Activated naive CD4-positive, alpha-beta T cell treated with anti-CD3 and anti-CD28 coated beads for 36 hours (primary cell): Measurements from ENCODE around the gene ECE1. TPM values are rescaled to one million over a fixed set of nuclear protein-coding genes. Genes with fewer than 3 reads are reported as not detected.
A peak's percentile ranks its signal among the peaks of the same experiment; 100 is the strongest.

ENCODE experiments used
- CTCF ChIA-PET: fragments of 350-600 bp; sonication (Branson Sonifier 250); formaldehyde crosslinking; loops from one replicate; lab custom pipeline; 2021; ENCODE audit warnings: antibody characterized with exemption; lab: Charles Lee
- DNase-seq: peaks from one replicate; pipeline ENCODE4 v3.0.0-alpha.2; 2020
- H3K27ac Mint-ChIP-seq: one replicate; pipeline ENCODE4 v1.8.0; 2021; ENCODE audit warnings: mild to moderate bottlenecking, mixed read lengths
- H3K27me3 Mint-ChIP-seq: one replicate; pipeline ENCODE4 v1.8.0; 2021; ENCODE audit warnings: low read depth, mixed read lengths
- H3K36me3 Mint-ChIP-seq: one replicate; pipeline ENCODE4 v1.8.0; 2021; ENCODE audit warnings: low read depth, mixed read lengths
- H3K4me1 Mint-ChIP-seq: one replicate; pipeline ENCODE4 v1.8.0; 2021; ENCODE audit warnings: low read depth, mixed read lengths
- H3K4me3 Mint-ChIP-seq: one replicate; pipeline ENCODE4 v1.8.0; 2021; ENCODE audit warnings: mild to moderate bottlenecking, moderate library complexity, mixed read lengths
- H3K9me3 Mint-ChIP-seq: one replicate; pipeline ENCODE4 v1.8.0; 2021; ENCODE audit warnings: mixed read lengths
- intact Hi-C: fragments of 100-400 bp; cut with micrococcal nuclease; formaldehyde crosslinking; loops from one replicate; pipeline ENCODE4 v1.15.1; 2023
- total RNA-seq, 2 experiments: library from RNA; stranded (reverse); gene quantifications; one replicate each; pipeline ENCODE4 v1.2.3, GENCODE V29; 2021

Gene ECE1
- total RNA-seq, 2 experiments from 2014 or later: 160 to 166 TPM

DNA sequence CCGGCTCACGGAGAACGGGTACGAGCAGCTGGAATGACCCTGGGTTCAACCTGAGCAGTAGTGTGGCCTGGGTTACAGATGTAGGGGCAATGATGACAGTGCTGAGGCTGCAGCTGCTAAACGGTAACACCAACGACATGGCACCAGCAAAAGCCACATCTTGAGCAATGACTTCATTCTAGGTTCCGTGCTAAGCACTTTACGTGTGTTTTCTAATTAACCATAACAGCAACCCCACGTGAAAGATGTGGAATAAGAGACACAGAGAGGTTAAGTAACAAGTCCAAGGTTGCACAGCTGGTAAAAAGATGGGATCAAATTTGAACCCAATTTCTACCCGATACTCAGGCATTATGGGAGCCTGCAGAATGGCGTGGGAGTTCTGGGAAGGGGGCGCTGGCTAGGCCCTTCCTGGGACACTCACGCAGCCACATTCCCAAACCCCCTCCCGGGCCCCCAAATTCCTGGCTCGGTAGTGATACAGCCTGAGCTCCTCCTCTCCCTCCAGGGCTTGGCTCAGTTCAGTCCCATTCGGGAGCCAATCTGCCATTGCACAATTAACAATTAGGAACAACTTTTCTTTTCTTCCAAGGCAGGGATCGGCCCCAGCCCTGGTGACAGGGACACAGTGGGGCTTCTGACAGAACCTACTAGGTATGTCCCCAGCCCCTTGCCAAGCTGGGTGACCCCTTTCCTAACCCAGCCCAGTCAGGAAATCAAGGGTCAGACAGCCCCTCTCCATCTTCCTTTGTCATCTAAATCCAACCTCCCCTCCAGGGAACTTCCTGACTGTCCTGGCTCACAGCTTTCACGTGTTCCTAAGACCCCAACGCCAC lies 23.8 kb upstream of the ECE1 start:
- Mint-ChIP-seq H3K4me1 (peaks cover 55% of the 10 kb centered on the region), H3K4me3 (no peak overlapping the region), H3K27ac (no peak overlapping the region), H3K36me3 (peaks cover 33% of the 10 kb centered on the region), H3K27me3 (no peaks in the 10 kb centered on the region), H3K9me3 (no peaks in the 10 kb centered on the region)
- CTCF ChIA-PET: interaction anchor here (1.3 to 1.6 kb wide), 2 partner anchors 11 to 13 kb away, joined by 3 to 5 read pairs; no protein-coding TSS in a partner anchor
- intact Hi-C loops: no loop called here
- no peak for DNase-seq

DNA sequence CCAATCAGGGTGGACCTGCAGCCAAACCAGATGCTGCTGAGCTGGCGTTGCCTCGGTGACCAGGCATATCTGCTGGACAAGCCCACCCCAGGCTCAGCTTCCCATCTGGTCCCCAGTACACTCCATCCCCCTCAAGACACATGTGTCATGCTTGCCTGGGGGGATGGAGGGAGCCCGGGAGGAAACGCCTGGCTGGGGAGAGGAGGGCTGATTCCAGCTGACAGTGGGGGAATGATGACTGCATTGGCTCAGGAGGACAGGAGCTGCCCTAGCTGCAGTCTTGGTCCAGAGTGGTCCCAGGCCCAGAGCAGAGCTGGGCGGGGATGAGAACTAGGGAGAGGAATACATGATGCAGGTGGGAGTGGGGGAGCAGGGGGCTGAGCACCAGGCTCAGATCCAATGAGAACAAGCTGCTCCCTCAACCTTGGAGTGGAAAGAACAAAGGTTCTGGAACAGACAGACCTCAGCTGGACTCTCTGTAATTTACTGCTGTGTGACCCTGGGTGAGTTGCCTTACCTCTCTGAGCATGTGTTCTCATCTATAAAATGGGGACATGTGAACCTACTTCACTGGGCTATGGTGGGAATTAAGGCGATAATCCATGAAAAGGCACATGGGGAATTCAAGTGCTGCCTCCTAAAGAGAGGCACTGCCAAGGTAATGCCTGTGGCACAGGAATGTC lies 23.1 kb upstream of the ECE1 start:
- CTCF ChIA-PET: interaction anchor here (1.6 kb wide), 1 partner anchor 11 kb away, joined by 5 read pairs; no protein-coding TSS in a partner anchor
- no peak overlapping the region for H3K4me3 Mint-ChIP-seq
- no peaks in the 10 kb centered on the region for H3K9me3 Mint-ChIP-seq
- peaks cover 62% of the 10 kb centered on the region for H3K4me1 Mint-ChIP-seq
- intact Hi-C loops: no loop called here
- no peak for DNase-seq
- no peaks in the 10 kb centered on the region for H3K27me3 Mint-ChIP-seq
- peaks cover 32% of the 10 kb centered on the region for H3K36me3 Mint-ChIP-seq
- H3K27ac Mint-ChIP-seq: no peak overlapping the region

DNA sequence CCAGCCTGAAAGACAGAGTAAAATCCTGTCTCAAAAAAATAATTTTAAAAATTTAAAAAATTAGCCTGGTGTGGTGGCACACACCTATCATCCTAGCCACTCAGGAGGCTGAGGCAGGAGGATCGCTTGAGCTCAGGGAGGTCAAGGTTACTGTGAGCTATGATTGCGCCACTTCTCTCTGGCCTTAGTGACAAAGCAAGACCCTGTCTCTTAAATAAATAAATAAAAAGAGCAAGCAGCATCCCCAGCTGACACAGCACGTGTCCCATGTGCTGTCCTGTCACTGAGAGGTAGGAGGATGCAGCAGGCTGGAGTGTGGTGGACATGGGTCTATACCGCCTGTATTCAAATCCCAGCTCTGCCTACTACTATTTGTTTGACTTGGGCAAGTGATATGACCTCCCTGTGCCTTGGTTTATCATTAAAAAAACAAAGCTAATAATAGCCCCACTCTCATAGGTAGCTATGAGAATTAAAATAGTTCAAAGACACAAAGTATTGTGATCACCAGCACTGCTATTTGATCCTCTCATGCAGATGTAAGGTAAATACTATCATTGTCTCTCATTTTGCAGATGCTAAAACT lies 22.2 kb upstream of the ECE1 start:
- CTCF ChIA-PET: interaction anchor here (0.6 to 1.6 kb wide), 4 partner anchors 10 to 51 kb away, joined by 3 to 5 read pairs (median 3); no protein-coding TSS in a partner anchor
- intact Hi-C loops: no loop called here
- Mint-ChIP-seq H3K36me3 (peaks cover 25% of the 10 kb centered on the region), H3K27ac (no peak overlapping the region), H3K9me3 (no peaks in the 10 kb centered on the region), H3K4me1 (peaks cover 64% of the 10 kb centered on the region), H3K27me3 (no peaks in the 10 kb centered on the region), H3K4me3 (no peak overlapping the region)
- no peak for DNase-seq

DNA sequence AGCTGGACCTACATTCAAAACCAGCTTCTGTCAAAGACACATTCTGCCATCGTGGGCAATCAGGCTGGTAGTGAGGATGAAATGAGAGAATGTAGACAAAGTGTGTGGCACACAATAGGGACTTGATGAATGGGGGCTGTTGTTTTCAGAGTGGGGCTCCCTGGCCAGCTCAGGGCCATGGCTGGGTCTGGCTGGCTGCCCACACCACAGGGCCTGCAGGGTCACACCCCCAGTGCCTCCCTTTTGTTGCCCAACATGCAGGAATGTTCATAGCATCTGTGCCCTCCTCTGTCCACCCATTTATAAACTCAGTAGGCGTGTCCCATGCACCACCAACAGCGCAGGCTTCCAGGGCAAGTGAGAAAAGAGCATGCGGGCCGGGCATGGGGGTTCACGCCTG lies 20.8 kb upstream of the ECE1 start:
- CTCF ChIA-PET: no interaction called here
- peaks cover 63% of the 10 kb centered on the region for H3K4me1 Mint-ChIP-seq

DNA sequence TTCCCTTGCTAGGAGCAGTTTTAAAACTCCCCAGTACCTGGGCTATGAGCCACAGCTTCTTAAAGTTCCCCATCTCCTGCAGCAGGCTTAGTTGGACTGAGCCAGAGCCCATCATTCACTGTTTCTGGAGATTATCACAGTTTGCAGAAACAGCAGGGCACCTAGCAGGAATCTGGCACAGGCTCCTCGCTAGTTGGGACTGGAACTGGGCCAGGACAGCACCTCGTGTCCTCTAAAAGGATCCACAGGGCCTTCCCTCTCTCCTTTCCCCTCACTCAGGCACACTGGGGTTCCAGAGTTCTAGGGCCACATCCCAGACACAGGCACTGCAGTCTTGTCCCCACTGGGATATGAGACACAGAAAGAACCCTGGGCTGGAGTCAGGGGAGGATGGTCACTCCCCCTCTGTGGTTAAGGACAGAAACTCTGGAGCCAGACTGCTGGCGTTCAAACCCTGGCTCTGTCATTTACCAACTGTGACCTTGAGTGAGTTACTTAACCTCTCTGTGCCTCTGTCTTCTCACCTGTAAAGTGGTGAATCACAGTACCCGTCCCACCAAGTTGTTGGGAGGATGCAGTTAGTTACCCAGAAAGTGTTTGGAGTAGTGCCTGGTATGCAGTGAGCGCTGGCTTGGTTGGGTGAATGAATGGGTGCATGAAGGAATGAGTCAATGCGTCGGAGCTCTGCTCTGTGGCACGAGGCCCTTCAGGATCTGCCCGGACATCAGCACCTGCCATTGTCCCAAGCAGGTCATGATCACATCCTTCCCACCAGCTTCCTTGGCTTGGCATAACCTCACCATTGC lies 18.8 kb upstream of the ECE1 start:
- peak overlapping the region; percentile 57 for H3K27ac Mint-ChIP-seq
- CTCF ChIA-PET: no interaction called here
- intact Hi-C loops: no loop called here
- no peaks in the 10 kb centered on the region for H3K27me3 Mint-ChIP-seq
- no peak overlapping the region for H3K4me3 Mint-ChIP-seq
- H3K36me3 Mint-ChIP-seq: peaks cover 17% of the 10 kb centered on the region
- H3K9me3 Mint-ChIP-seq: no peaks in the 10 kb centered on the region
- peaks cover 69% of the 10 kb centered on the region for H3K4me1 Mint-ChIP-seq
- no peak for DNase-seq

More for the DNA sequence above, 20.8 kb upstream of the ECE1 start:
- Mint-ChIP-seq H3K4me3 (no peak overlapping the region), H3K9me3 (no peaks in the 10 kb centered on the region), H3K27ac (no peak overlapping the region), H3K27me3 (no peaks in the 10 kb centered on the region), H3K36me3 (peaks cover 16% of the 10 kb centered on the region)
- intact Hi-C loops: no loop called here
- no peak for DNase-seq

DNA sequence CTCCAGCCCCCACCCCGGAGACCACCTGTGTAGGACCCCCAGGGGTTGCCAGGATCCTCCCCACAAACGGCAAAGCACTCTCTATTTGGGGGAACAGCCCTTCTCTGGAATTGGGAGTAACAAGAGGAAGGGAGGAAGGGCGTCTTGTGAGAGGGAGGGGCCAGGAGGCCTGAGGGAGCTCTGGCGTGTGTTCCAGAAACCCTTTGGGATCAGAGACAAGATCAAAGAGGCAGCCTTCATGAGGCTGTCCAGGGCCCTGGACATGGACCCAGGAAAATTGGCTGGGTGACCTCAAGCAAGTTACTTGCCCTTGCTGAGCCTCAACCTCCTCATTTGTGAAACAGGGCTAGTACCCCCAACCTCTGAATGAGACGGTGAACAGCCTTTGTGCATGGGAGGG lies 18.1 kb upstream of the ECE1 start:
- no peak for DNase-seq
- H3K4me3 Mint-ChIP-seq: no peak overlapping the region
- H3K4me1 Mint-ChIP-seq: peaks cover 66% of the 10 kb centered on the region
- CTCF ChIA-PET: interaction anchor here (0.9 kb wide), 1 partner anchor 38 kb away, joined by 3 read pairs; no protein-coding TSS in a partner anchor
- H3K9me3 Mint-ChIP-seq: no peaks in the 10 kb centered on the region
- peaks cover 17% of the 10 kb centered on the region for H3K36me3 Mint-ChIP-seq
- no peak overlapping the region for H3K27ac Mint-ChIP-seq
- intact Hi-C loops: no loop called here
- H3K27me3 Mint-ChIP-seq: no peaks in the 10 kb centered on the region

DNA sequence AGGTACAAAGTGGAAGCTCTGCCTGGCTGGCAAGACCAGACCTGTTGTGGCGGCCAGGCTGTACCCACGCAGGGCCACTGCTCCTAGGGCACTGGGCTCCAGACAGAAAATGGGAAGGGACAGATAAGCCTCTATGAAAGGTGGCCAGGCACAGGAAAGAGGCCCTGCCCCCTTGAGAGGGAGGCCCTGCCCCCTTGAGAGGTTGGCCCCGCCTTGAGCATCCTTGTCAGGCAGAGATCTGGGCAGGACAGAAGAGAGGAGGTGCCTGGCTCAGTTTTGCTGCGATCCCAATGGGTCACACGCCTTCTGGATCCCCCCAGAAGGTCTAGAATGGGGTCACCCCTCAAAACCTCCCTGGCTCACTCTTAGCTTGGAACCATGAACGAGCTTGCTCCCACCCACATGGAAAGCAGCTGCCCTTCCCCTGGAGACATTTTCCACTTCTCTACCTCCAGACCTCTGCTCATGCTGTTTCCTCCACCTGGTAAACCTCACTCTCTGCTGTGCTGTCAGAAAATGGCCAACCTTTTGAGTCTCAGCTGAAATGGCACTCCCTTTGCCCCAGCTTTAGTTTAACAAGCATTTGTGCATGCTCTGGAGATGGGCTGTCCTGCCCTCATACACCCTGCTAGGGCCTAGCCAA lies 17.5 kb upstream of the ECE1 start:
- peaks cover 17% of the 10 kb centered on the region for H3K36me3 Mint-ChIP-seq
- no peak overlapping the region for H3K4me3 Mint-ChIP-seq
- no peaks in the 10 kb centered on the region for H3K9me3 Mint-ChIP-seq
- no peaks in the 10 kb centered on the region for H3K27me3 Mint-ChIP-seq
- H3K4me1 Mint-ChIP-seq: peaks cover 70% of the 10 kb centered on the region
- CTCF ChIA-PET: interaction anchor here (0.9 kb wide), 1 partner anchor 38 kb away, joined by 3 read pairs; no protein-coding TSS in a partner anchor
- intact Hi-C loops: no loop called here
- DNase-seq: no peak
- H3K27ac Mint-ChIP-seq: no peak overlapping the region

DNA sequence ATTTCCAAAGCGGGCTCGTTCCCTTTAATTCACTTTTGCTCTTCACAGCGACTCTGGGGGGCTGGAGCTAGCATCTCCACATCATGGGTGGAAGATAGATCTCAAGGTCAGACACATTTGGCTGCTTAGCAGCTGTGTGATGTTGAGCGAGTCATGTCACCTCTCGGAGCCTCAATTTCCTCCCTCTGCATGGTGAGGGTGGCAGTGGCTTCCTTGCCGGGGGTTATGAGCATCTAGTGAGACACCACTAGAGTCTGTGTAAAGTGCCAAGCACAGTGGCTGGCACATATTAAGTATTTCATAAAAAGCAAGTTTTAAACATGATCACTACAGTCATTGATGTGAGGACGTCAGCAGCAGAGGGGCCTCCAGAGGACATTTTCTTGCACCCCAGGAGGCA lies 16.9 kb upstream of the ECE1 start:
- H3K9me3 Mint-ChIP-seq: no peaks in the 10 kb centered on the region
- H3K4me3 Mint-ChIP-seq: no peak overlapping the region
- no peaks in the 10 kb centered on the region for H3K27me3 Mint-ChIP-seq
- no peak for DNase-seq
- peaks cover 76% of the 10 kb centered on the region for H3K4me1 Mint-ChIP-seq
- CTCF ChIA-PET: no interaction called here
- intact Hi-C loops: no loop called here
- peaks cover 17% of the 10 kb centered on the region for H3K36me3 Mint-ChIP-seq
- H3K27ac Mint-ChIP-seq: peak overlapping the region; percentile 63

DNA sequence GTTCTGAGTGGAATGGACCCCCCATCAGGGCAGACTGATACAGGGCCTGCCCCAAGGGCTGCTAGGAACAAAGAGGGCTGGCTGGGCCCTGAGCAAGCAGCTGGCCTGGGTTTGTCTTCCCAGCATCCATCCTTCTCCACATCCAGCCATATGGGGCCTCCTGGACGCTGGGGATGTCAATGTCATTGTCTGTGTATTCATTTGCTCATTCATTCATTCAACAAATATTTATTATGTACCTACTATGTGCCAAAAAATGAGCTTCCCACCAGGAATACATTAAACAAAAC lies 15.6 kb upstream of the ECE1 start:
- intact Hi-C loops: no loop called here
- Mint-ChIP-seq H3K4me3 (no peak overlapping the region), H3K4me1 (peaks cover 79% of the 10 kb centered on the region), H3K36me3 (peaks cover 18% of the 10 kb centered on the region), H3K27me3 (no peaks in the 10 kb centered on the region), H3K9me3 (no peaks in the 10 kb centered on the region), H3K27ac (no peak overlapping the region)
- CTCF ChIA-PET: interaction anchor here (0.7 to 1.0 kb wide), 2 partner anchors 18 to 28 kb away, joined by 3 read pairs; no protein-coding TSS in a partner anchor
- no peak for DNase-seq

DNA sequence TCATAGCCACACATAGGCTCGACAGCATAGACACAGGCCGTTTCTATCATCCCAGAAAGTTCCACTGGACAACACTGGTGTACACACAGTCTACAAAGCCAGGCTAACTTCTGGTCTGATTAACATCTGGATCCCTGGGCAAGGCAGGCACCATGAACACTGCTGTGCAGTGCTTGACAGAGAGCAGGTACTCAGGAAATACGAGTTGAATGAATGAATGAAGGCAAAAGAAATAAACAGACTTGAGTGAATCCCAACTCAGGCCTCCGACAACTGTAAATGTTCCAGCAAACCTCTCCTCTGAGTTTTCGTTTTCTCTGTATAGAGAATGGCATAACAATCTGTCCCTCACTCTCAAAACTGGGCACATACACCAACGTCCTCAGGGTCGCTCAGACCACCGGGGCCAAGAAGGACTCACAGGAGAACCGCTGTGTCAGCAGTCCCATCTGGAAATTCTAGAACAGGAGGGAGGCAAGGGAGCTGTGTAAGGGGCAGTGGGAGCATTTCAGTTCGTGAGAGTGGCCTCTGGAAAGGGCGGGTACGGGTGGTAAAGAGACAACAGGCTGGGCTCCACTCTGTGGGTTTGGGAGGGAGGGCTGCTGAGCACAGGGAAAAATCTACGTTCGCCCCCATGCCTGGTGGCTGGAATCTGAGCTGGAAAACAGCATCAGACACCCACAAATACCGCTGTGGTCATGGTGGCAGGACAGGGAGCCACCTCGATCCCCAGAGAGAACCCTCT lies 15.1 kb upstream of the ECE1 start:
- CTCF ChIA-PET: interaction anchor here (1.0 kb wide), 1 partner anchor 29 kb away, joined by 3 read pairs; no protein-coding TSS in a partner anchor
- Mint-ChIP-seq H3K4me3 (no peak overlapping the region), H3K9me3 (no peaks in the 10 kb centered on the region), H3K27me3 (no peaks in the 10 kb centered on the region), H3K27ac (no peak overlapping the region), H3K4me1 (peaks cover 78% of the 10 kb centered on the region), H3K36me3 (peaks cover 15% of the 10 kb centered on the region)
- intact Hi-C loops: no loop called here
- no peak for DNase-seq

DNA sequence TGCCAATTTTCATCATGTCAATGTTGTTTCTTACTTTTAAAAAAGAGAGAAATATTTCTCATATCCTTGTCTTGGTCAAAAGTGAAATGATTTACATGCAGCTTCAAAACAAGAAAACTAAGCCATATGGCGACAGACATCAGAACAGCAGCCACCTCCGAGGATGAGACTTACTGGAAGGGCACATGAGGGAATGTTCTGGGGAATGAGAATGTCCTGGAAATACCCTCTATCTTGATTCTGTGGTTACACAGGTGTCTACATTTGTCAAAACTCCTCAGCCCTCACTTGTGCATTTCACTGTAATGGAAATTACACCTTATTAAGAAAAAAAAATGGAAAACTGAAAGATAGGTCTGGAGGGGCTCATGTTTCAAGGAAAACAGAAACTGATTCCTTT lies 14.2 kb upstream of the ECE1 start:
- CTCF ChIA-PET: no interaction called here
- Mint-ChIP-seq H3K36me3 (peaks cover 12% of the 10 kb centered on the region), H3K27ac (no peak overlapping the region), H3K4me1 (peaks cover 80% of the 10 kb centered on the region), H3K4me3 (no peak overlapping the region), H3K27me3 (no peaks in the 10 kb centered on the region), H3K9me3 (no peaks in the 10 kb centered on the region)
- intact Hi-C loops: no loop called here
- no peak for DNase-seq
